HepG2 (cell line): ENCODE data around the gene ZNF575. TPM values are rescaled to one million over a fixed set of nuclear protein-coding genes. Genes with fewer than 3 reads are reported as not detected.
A peak's percentile ranks its signal among the peaks of the same experiment; 100 is the strongest.

Source experiments
- CREB3 ChIP-seq: sonication (generic); formaldehyde crosslinking; IDR thresholded peaks from 2 replicates; pipeline ENCODE4 v1.5.0; 2020; ENCODE audit warnings: missing genetic modification reagents
- DR1 ChIP-seq: sonication (generic); formaldehyde crosslinking; IDR thresholded peaks from 2 replicates; pipeline ENCODE4 v1.8.0; 2021; ENCODE audit warnings: mild to moderate bottlenecking, missing genetic modification reagents, inconsistent platforms
- ETS1 ChIP-seq: sonication (generic); formaldehyde crosslinking; IDR thresholded peaks from 2 replicates; pipeline ENCODE4 v1.4.0; 2020; ENCODE audit warnings: missing genetic modification reagents
- FOSL2 ChIP-seq: sonication (generic); formaldehyde crosslinking; IDR thresholded peaks from 2 replicates; pipeline ENCODE4 v1.4.0; 2020; ENCODE audit warnings: missing genetic modification reagents
- FOXC1 ChIP-seq: sonication (generic); formaldehyde crosslinking; IDR thresholded peaks from 2 replicates; pipeline ENCODE4 v1.8.0; 2022; ENCODE audit warnings: mild to moderate bottlenecking, missing genetic modification reagents, borderline replicate concordance
- GMEB2 ChIP-seq: IDR thresholded peaks from 2 replicates; pipeline ENCODE4 v1.6.1; 2016; ENCODE audit warnings: missing biosample characterization, missing genetic modification reagents, low read depth
- GZF1 ChIP-seq: sonication (generic); formaldehyde crosslinking; IDR thresholded peaks from 2 replicates; pipeline ENCODE4 v1.5.1; 2020; ENCODE audit warnings: mild to moderate bottlenecking, missing genetic modification reagents
- HNRNPK ChIP-seq: fragments of 200-400 bp; formaldehyde crosslinking; IDR thresholded peaks from 2 replicates; pipeline ENCODE4 v1.6.1; 2018; ENCODE audit warnings: low read length, low read depth, moderate library complexity, mild to moderate bottlenecking; ENCODE audit not compliant: poor library complexity, severe bottlenecking
- KDM4B ChIP-seq: sonication (generic); formaldehyde crosslinking; IDR thresholded peaks from 2 replicates; pipeline ENCODE4 v1.4.0; 2020; ENCODE audit warnings: missing genetic modification reagents
- MAFF ChIP-seq: IDR thresholded peaks from 2 replicates; pipeline ENCODE4 v1.6.1; 2011; ENCODE audit warnings: low read depth, low read length, improper control_type of control experiment
- MED1 ChIP-seq: sonication (generic); formaldehyde crosslinking; IDR thresholded peaks from 2 replicates; pipeline ENCODE4 v1.4.0; 2020; ENCODE audit warnings: missing genetic modification reagents
- MED8 ChIP-seq: sonication (generic); formaldehyde crosslinking; IDR thresholded peaks from 2 replicates; pipeline ENCODE4 v1.8.1; 2023; ENCODE audit warnings: mild to moderate bottlenecking, missing genetic modification reagents; ENCODE audit not compliant: insufficient replicate concordance
- MIER3 ChIP-seq: IDR thresholded peaks from 2 replicates; pipeline ENCODE4 v1.6.1; 2016; ENCODE audit warnings: missing compliant biosample characterization, borderline replicate concordance
- PPARG ChIP-seq: conservative IDR thresholded peaks from 2 replicates; pipeline ENCODE4 v1.6.1; 2016; ENCODE audit warnings: missing biosample characterization, missing genetic modification reagents
- RARG ChIP-seq: sonication (generic); formaldehyde crosslinking; IDR thresholded peaks from 2 replicates; pipeline ENCODE4 v1.4.0; 2020; ENCODE audit warnings: low read depth, mild to moderate bottlenecking, missing genetic modification reagents
- SMAD3 ChIP-seq: sonication (generic); formaldehyde crosslinking; IDR thresholded peaks from 2 replicates; pipeline ENCODE4 v1.4.0; 2020; ENCODE audit warnings: missing genetic modification reagents
- THAP11 ChIP-seq: IDR thresholded peaks from 2 replicates; pipeline ENCODE4 v1.6.1; 2016; ENCODE audit warnings: missing biosample characterization, missing genetic modification reagents
- YY1 ChIP-seq: IDR thresholded peaks from 2 replicates; pipeline ENCODE4 v1.6.1; 2011; ENCODE audit warnings: low read length, low read depth, moderate library complexity, mild to moderate bottlenecking; ENCODE audit not compliant: insufficient read depth, insufficient replicate concordance
- ZFP1 ChIP-seq: IDR thresholded peaks from 2 replicates; pipeline ENCODE4 v1.6.1; 2016
- ZMYM2 ChIP-seq: sonication (generic); formaldehyde crosslinking; IDR thresholded peaks from 2 replicates; pipeline ENCODE4 v1.8.0; 2022; ENCODE audit warnings: mild to moderate bottlenecking, missing genetic modification reagents
- ZNF280D ChIP-seq: sonication (generic); formaldehyde crosslinking; IDR thresholded peaks from 2 replicates; pipeline ENCODE4 v1.5.1; 2020; ENCODE audit warnings: mild to moderate bottlenecking, missing genetic modification reagents
- ZNF496 ChIP-seq: sonication (generic); formaldehyde crosslinking; IDR thresholded peaks from 2 replicates; pipeline ENCODE4 v1.8.1; 2023; ENCODE audit warnings: mild to moderate bottlenecking, moderate library complexity, missing genetic modification reagents; ENCODE audit not compliant: insufficient replicate concordance
- ZNF510 ChIP-seq: sonication (generic); formaldehyde crosslinking; IDR thresholded peaks from 2 replicates; pipeline ENCODE4 v1.4.0; 2020; ENCODE audit warnings: low read depth, mild to moderate bottlenecking, missing genetic modification reagents
- ZNF576 ChIP-seq: sonication (generic); formaldehyde crosslinking; IDR thresholded peaks from 2 replicates; pipeline ENCODE4 v1.4.0; 2020; ENCODE audit warnings: mild to moderate bottlenecking, missing genetic modification reagents
- ZNF761 ChIP-seq: sonication (generic); formaldehyde crosslinking; conservative IDR thresholded peaks from 2 replicates; pipeline ENCODE4 v1.4.0; 2020; ENCODE audit warnings: mild to moderate bottlenecking, missing genetic modification reagents
- ZSCAN9 ChIP-seq: IDR thresholded peaks from 2 replicates; pipeline ENCODE4 v1.6.1; 2016; ENCODE audit warnings: borderline replicate concordance
- polyA plus RNA-seq, 8 experiments: library from polyadenylated mRNA; depleted of rRNA in 3 of 8; stranded (reverse) in 7 of 8; unstranded in 1 of 8; fragments of >200 nt; fragmentation: Illumina TruSeq in 4 of 8; extraction: Trizol in 4 of 8; gene quantifications; 2 replicates each; pipeline versions ENCODE4 v1.2.1 to v1.2.3, GENCODE V29; 2011 to 2016; ENCODE audit warnings: low read depth in 4 of 8, missing spikeins in 1 of 8, mixed read lengths in 1 of 8; ENCODE audit not compliant: insufficient read depth in 1 of 8
- total RNA-seq, 5 experiments: library from RNA; depleted of rRNA; stranded (reverse); fragments of >200 nt; fragmentation: Illumina TruSeq; extraction: Trizol; gene quantifications; 2 replicates each; pipeline ENCODE4 v1.2.3, GENCODE V29; 2016; ENCODE audit warnings: low read depth in 1 of 5

ZNF575 gene
- total and polyA plus RNA-seq, 2 of the 13 experiments (the other 11 are each of a cell fraction or from before 2014, with no cell fraction given), result 0.17 to 0.27 TPM

GRCh38 chr19:43499042-43499441, 33.9 kb upstream of the ZNF575 start (continued):
- no peak for TF ChIP-seq MED8
- 0 out of 2 replicates have a peak, but pooled peaks have one; percentile 29 for TF ChIP-seq ZNF510 (CRISPR knock-in tag)
- TF ChIP-seq SMAD3, result no peak
- TF ChIP-seq ZNF761 (CRISPR knock-in tag), result no peak
- no peak for TF ChIP-seq GMEB2 (CRISPR knock-in tag)
- TF ChIP-seq ZSCAN9, result no peak
- no peak for TF ChIP-seq GZF1 (CRISPR knock-in tag)
- no peak for TF ChIP-seq HNRNPK
- no peak for TF ChIP-seq YY1
- peak; percentile 48; the same call in 1 of the 2 replicates for TF ChIP-seq MIER3
- no peak for TF ChIP-seq ZNF576 (CRISPR knock-in tag)
- peak; percentile 70 for TF ChIP-seq MED1 (CRISPR knock-in tag)
- TF ChIP-seq DR1, result no peak
- peak; percentile 30 for TF ChIP-seq FOSL2
- peak; percentile 77 for TF ChIP-seq ZMYM2
- peak; percentile 65 for TF ChIP-seq THAP11 (CRISPR knock-in tag)
- TF ChIP-seq ETS1 (CRISPR knock-in tag), result no peak
- TF ChIP-seq ZNF280D (CRISPR knock-in tag), result no peak
- 0 out of 2 replicates have a peak, but pooled peaks have one; percentile 24 for TF ChIP-seq KDM4B
- TF ChIP-seq ZFP1 (CRISPR knock-in tag), result no peak
- no peak for TF ChIP-seq ZNF496 (CRISPR knock-in tag)
- TF ChIP-seq MAFF, result peak; percentile 79
- no peak for TF ChIP-seq CREB3
- no peak for TF ChIP-seq RARG
- 0 out of 2 replicates have a peak, but pooled peaks have one; percentile 39 for TF ChIP-seq FOXC1
- TF ChIP-seq PPARG (CRISPR knock-in tag), result no peak
